ENCODE results near the gene PNLIPRP1.

Gene PNLIPRP1

DNA sequence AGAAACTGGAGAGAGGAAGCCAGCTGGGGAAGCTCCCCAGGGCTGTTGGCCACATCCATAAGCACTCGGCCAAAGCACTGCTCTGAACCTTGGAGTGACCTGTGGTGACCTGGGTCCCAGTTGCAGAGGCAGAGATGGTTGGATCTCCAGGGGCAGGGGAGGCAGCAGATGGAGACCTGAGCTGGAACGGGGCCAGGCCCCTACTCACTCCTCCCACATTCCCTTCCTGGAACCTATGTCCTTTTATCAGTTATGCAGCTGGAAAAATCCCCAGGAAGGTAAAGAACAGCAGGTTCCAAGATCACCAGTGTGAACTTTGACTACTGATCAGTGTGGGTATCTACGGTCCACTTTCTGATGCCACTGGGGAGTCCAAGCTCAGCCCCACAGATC, 20.4 kb downstream of the PNLIPRP1 start:
- DNase-seq: no peak
- no peaks in the 10 kb centered on the region for H3K36me3 ChIP-seq
- no peak overlapping the region for H3K4me3 ChIP-seq (ENCODE audit: low read depth, low read length)
- H3K9me3 ChIP-seq (ENCODE audit: severe bottlenecking): no peaks in the 10 kb centered on the region
- H3K27me3 ChIP-seq (ENCODE audit: insufficient read depth, low read depth, severe bottlenecking): no peaks in the 10 kb centered on the region
- TF ChIP-seq, protein P1, sequence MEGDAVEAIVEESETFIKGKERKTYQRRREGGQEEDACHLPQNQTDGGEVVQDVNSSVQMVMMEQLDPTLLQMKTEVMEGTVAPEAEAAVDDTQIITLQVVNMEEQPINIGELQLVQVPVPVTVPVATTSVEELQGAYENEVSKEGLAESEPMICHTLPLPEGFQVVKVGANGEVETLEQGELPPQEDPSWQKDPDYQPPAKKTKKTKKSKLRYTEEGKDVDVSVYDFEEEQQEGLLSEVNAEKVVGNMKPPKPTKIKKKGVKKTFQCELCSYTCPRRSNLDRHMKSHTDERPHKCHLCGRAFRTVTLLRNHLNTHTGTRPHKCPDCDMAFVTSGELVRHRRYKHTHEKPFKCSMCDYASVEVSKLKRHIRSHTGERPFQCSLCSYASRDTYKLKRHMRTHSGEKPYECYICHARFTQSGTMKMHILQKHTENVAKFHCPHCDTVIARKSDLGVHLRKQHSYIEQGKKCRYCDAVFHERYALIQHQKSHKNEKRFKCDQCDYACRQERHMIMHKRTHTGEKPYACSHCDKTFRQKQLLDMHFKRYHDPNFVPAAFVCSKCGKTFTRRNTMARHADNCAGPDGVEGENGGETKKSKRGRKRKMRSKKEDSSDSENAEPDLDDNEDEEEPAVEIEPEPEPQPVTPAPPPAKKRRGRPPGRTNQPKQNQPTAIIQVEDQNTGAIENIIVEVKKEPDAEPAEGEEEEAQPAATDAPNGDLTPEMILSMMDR (IDR thresholded peaks at IDR 0.05; ENCODE audit: low read depth, low read length): no peak
- no peak overlapping the region for H3K27ac ChIP-seq

DNA sequence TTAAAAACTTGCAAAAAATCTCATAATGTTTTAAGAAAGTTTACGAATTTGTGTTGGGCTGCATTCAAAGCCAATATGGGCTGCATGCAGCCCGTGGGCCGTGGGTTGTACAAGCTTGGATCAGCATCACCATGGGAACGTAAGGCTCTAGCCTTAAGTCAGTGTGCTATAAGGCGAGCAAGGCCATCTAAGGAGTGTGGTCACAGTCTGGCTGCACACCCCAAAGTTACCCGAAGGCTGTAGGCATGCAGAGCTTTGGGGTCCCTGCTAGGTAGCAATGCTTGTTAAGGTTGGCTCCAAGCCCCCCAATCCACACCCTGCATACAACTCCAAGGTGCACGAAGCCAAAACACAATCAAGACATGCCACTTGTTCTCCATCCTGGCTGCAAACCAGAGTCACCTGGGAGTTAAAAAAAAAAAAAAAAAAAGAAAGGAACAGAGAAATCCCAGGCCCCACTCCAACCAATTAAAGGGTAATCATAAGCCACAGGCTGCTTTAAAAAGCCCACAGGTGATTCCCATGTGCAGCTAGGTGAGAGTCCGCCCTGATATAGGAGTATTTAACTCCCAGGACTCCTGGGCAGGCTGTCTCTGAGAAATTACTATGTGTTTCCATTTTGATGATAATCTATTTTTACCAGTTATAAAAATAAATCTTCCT, 21.5 kb downstream of the PNLIPRP1 start:
- TF ChIP-seq, protein P1 (IDR thresholded peaks at IDR 0.05; ENCODE audit: low read depth, low read length): no peak
- H3K36me3 ChIP-seq: no peaks in the 10 kb centered on the region
- no peak for DNase-seq
- no peaks in the 10 kb centered on the region for H3K27me3 ChIP-seq (ENCODE audit: insufficient read depth, low read depth, severe bottlenecking)
- no peaks in the 10 kb centered on the region for H3K9me3 ChIP-seq (ENCODE audit: severe bottlenecking)
- no peak overlapping the region for H3K27ac ChIP-seq
- no peak overlapping the region for H3K4me3 ChIP-seq (ENCODE audit: low read depth, low read length)

DNA sequence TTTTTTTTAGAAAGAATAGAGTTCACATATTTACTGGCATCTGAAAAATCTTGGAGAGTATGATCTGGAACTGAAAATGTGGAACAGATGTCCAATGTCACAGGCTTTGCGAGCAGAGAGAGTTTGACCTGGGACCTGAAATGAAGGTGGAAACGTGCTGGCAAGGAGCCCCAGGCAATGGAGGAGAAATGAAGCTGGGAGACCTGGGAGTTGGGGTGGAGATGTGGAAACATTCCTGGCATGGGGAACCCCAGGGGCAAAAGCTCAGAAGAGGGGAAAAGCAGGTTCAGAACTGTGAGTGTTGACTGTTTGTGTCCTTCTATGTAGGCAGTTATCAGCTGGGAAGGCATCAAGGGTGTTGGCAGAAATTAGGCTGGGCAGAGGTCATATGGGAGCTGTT, 22.7 kb downstream of the PNLIPRP1 start:
- TF ChIP-seq, protein P1 (IDR thresholded peaks at IDR 0.05; ENCODE audit: low read depth, low read length): no peak
- no peaks in the 10 kb centered on the region for H3K27me3 ChIP-seq (ENCODE audit: insufficient read depth, low read depth, severe bottlenecking)
- H3K27ac ChIP-seq: no peak overlapping the region
- no peaks in the 10 kb centered on the region for H3K9me3 ChIP-seq (ENCODE audit: severe bottlenecking)
- no peak overlapping the region for H3K4me3 ChIP-seq (ENCODE audit: low read depth, low read length)
- H3K36me3 ChIP-seq: no peaks in the 10 kb centered on the region
- DNase-seq: no peak

DNA sequence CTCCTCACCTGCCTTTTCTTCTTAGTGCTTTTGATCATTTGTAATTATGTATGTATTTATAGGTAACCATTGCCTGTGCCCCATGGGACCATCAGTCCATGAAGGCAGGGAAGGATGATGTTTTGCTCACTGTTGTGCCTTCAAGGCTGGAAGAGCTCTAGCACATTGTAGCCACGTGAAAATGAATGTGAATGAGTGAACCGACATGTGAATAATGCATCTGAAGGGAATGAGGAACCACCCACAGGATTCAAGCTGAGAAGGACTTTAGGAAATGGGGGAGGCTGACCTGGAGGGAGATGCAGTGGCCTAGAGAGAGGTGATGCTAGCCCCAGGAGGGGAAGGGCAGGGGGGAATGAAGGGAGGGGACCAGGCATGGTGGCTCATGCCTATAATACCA, 24.0 kb downstream of the PNLIPRP1 start:
- TF ChIP-seq, protein P1 (IDR thresholded peaks at IDR 0.05; ENCODE audit: low read depth, low read length): no peak
- no peaks in the 10 kb centered on the region for H3K36me3 ChIP-seq
- no peak overlapping the region for H3K4me3 ChIP-seq (ENCODE audit: low read depth, low read length)
- no peaks in the 10 kb centered on the region for H3K27me3 ChIP-seq (ENCODE audit: insufficient read depth, low read depth, severe bottlenecking)
- H3K27ac ChIP-seq: no peak overlapping the region
- no peak for DNase-seq
- no peaks in the 10 kb centered on the region for H3K9me3 ChIP-seq (ENCODE audit: severe bottlenecking)

DNA sequence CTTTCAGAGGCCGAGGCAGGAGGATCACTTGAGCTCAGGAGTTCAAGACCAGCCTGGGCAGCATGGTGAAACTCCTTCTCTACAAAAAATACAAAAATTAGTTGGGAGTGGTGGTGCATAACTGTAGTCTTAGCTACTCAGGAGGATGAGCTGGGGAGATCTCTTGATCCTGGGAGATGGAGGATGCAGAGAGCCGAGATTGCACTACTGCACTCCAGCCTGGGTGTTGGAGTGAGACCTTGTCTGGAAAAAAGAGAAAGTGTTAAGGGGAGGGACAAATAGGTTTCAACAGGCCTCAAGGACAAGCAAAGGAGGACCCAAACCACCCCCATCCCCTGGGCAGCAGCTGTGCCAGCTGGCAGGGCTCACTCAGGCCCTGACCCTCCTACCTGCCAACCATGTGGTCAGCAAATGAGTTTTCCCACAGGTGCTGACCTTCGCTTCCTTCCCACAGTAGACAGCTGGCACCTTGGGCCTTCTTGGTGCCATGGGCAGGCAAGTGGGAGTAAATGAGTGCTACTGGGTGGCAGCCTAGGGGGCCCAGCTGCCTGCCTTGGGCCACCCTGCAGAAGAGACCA, 24.5 kb downstream of the PNLIPRP1 start:
- Histone ChIP-seq H3K27me3 (ENCODE audit: insufficient read depth, low read depth, severe bottlenecking) (no peaks in the 10 kb centered on the region), H3K27ac (no peak overlapping the region), H3K36me3 (no peaks in the 10 kb centered on the region), H3K4me3 (ENCODE audit: low read depth, low read length) (no peak overlapping the region), H3K9me3 (ENCODE audit: severe bottlenecking) (no peaks in the 10 kb centered on the region)
- TF ChIP-seq, protein P1 (IDR thresholded peaks at IDR 0.05; ENCODE audit: low read depth, low read length): no peak
- no peak for DNase-seq
